ENCODE data around the gene FAF1. TPM values are rescaled to one million over a fixed set of nuclear protein-coding genes. Genes with fewer than 3 reads are reported as not detected.

FAF1 gene
- total RNA-seq, 1 experiment from 2014 or later: 14.7 TPM

- H3K4me2 ChIP-seq (ENCODE audit: low read length): no peak overlapping the region
- DNase-seq: no peak
- no peaks in the 10 kb centered on the region for H3F3A ChIP-seq (ENCODE audit: low read length, unreplicated experiment)
- no peak overlapping the region for H3K27ac ChIP-seq (ENCODE audit: low read length)
- H4K20me1 ChIP-seq (ENCODE audit: low read length): no peaks in the 10 kb centered on the region
- H3K9me2 ChIP-seq (replicated peaks; ENCODE audit: low read length): no peaks in the 10 kb centered on the region
- H3K9me3 ChIP-seq (ENCODE audit: low read length): no peaks in the 10 kb centered on the region
- H2AFZ ChIP-seq (ENCODE audit: low read length): no peak overlapping the region
- no peak overlapping the region for H3K4me3 ChIP-seq (ENCODE audit: low read length)
- no peaks in the 10 kb centered on the region for H3K27me3 ChIP-seq (ENCODE audit: low read length)
- H3K4me1 ChIP-seq (ENCODE audit: insufficient read depth, low read length): no peaks in the 10 kb centered on the region
- no peak for ATAC-seq
- no peaks in the 10 kb centered on the region for H3K79me2 ChIP-seq (ENCODE audit: low read length)
- CTCF ChIA-PET: no interaction called here
- intact Hi-C loops (cut with micrococcal nuclease): no loop called here
- no peak overlapping the region for H3K9ac ChIP-seq (ENCODE audit: low read length)
- TF ChIP-seq EZH2 (IDR thresholded peaks at IDR 0.05; ENCODE audit: low read length, unreplicated experiment): no peak
- no peak for TF ChIP-seq EZH2phosphoT487 (IDR thresholded peaks at IDR 0.05; ENCODE audit: borderline replicate concordance, low read length)
- no peak for TF ChIP-seq CTCF (conservative IDR thresholded peaks at IDR 0.05; ENCODE audit: low read depth, low read length)
- BruUV-seq (replicated peaks): no TSS peak
- H3K36me3 ChIP-seq (ENCODE audit: low read depth, low read length): no peaks in the 10 kb centered on the region
- POLR2A ChIA-PET (ENCODE audit: unreplicated experiment): no interaction called here
Observed at GRCh38 chr1:50405814-50406213, 554.3 kb downstream of the FAF1 start.

- Histone ChIP-seq H3K27ac (ENCODE audit: low read length) (no peak overlapping the region), H3K79me2 (ENCODE audit: low read length) (no peaks in the 10 kb centered on the region), H3K9me3 (ENCODE audit: low read length) (no peaks in the 10 kb centered on the region), H3K27me3 (ENCODE audit: low read length) (no peaks in the 10 kb centered on the region), H3F3A (ENCODE audit: low read length, unreplicated experiment) (no peaks in the 10 kb centered on the region), H3K9ac (ENCODE audit: low read length) (no peak overlapping the region), H3K9me2 (replicated peaks; ENCODE audit: low read length) (no peaks in the 10 kb centered on the region), H3K36me3 (ENCODE audit: low read depth, low read length) (no peaks in the 10 kb centered on the region), H3K4me1 (ENCODE audit: insufficient read depth, low read length) (no peaks in the 10 kb centered on the region), H3K4me3 (ENCODE audit: low read length) (no peak overlapping the region), H4K20me1 (ENCODE audit: low read length) (no peaks in the 10 kb centered on the region), H3K4me2 (ENCODE audit: low read length) (no peak overlapping the region), H2AFZ (ENCODE audit: low read length) (no peak overlapping the region)
- ATAC-seq (no peak), DNase-seq (no peak)
- intact Hi-C loops (cut with micrococcal nuclease): no loop called here
- TF ChIP-seq CTCF (conservative IDR thresholded peaks at IDR 0.05; ENCODE audit: low read depth, low read length) (no peak), EZH2phosphoT487 (IDR thresholded peaks at IDR 0.05; ENCODE audit: borderline replicate concordance, low read length) (no peak), EZH2 (IDR thresholded peaks at IDR 0.05; ENCODE audit: low read length, unreplicated experiment) (no peak)
- POLR2A ChIA-PET (ENCODE audit: unreplicated experiment): no interaction called here
- BruUV-seq (replicated peaks): no TSS peak
- CTCF ChIA-PET: no interaction called here
Observed at GRCh38 chr1:50393522-50394120, 566.4 kb downstream of the FAF1 start.

Other genes with a start within 250 kb of the FAF1 start
- gene CDKN2C, start 10.0 kb upstream of the FAF1 start, total RNA-seq (2014; rRNA removed): 49.2 and 60.0 TPM in 2 replicates
- not detected in 2 replicates for gene C1orf185, start 142.0 kb upstream of the FAF1 start, total RNA-seq (2014; rRNA removed)

Data from PC-3 (cell line).